ENCODE measurements around the gene OLIG3.
A peak's percentile ranks its signal among the peaks of the same experiment; 100 is the strongest.

The OLIG3 gene

DNA sequence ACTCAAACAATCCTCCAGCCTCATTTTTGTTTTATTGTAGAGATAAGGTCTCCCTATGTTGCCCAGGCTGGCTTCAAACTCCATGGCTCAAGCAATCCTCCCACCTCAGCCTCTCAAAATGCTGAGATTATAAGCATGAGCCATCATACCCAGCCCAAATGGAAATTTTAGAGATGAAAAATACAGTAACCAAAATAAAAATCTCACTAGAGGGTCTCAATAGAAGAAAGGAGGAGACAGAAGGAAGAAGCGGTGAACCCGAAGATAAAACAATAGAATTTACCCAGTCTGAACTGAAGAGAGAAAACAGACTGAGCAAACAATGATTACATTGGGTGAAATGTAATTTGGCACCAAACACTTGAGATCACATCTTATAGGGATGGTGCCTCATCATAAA lies 16.7 kb upstream of the OLIG3 start:
- Mint-ChIP-seq H3K27ac (no peak overlapping the region), H3K27me3 (peaks cover 46% of the 10 kb centered on the region), H3K4me3 (no peak overlapping the region), H3K36me3 (peaks cover 5% of the 10 kb centered on the region), H3K4me1 (no peaks in the 10 kb centered on the region), H3K9me3 (peaks cover 10% of the 10 kb centered on the region)

DNA sequence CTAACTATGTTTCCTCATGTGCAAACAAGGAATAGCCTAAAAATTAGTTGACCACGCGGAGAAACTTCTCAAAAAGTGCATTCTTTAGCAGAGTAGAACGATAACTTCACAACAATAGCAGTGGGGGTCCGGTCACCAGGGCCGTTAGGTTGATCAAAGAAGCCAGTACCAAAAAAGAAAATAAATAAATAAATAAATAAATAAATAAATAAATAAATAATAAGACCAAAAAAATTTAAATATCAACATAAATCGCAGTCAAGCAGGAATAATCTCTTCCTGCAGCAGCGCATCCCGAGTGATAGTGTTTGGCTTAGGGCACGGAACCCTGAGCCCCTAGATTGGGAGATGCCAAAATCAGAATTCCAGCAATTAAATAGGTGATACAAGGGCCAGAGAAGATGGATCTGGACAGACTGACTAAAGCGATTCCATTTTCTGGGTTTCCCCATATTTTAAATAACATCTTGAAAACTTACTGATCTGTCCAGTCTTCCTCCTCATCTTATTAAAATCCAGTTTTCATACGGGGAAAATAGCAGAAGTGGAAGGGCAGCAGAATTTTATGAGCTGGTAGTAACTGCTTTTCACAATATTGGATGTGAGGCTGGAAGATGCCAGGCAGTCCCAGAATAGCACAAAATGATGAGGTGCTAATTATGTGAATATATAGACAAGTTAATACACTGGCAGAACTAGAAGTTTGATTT lies 4.4 kb upstream of the OLIG3 start:
- Mint-ChIP-seq H3K27ac (no peak overlapping the region), H3K4me1 (peaks cover 44% of the 10 kb centered on the region), H3K9me3 (no peaks in the 10 kb centered on the region), H3K36me3 (peaks cover 3% of the 10 kb centered on the region), H3K4me3 (no peak overlapping the region), H3K27me3 (peaks cover 64% of the 10 kb centered on the region)

DNA sequence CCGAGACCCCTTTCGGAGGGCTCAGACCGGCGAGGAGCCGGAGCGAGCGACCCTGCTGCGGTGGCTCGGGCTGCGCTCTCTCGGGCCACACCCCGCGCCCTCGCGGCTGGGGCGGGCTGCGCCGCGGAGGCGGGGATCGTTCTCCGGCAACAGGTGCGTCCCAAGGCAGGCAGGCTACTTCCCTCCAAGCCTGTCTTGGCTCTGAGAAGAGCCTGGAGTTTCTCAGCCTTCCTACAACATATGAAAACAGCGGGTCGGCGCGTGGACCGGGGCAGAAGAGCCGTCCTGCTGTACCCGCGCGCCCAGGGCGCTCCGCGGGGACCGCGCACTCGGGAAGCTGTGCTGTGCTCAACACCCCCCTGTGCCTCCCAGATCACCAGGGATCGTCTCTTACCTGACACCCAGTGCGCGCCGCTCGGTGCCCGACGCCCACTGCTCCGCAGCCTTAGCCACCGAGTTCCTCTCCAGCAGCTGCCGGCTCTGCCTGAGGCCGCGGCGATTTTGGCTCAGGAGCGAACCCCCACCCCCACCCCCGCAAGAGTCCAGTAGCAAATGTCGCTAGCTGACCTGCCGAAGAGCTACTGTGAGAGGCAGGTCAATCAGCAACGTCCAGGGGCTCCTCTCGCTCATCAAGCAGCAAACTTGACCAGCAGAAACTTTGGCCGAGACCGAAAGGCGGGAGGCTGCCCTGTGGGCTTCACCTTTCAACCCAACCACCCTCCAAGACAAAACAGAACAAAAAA lies 3.7 kb upstream of the OLIG3 start:
- H3K27me3 Mint-ChIP-seq: peaks cover 64% of the 10 kb centered on the region
- peak overlapping the region; percentile 51 for H3K4me3 Mint-ChIP-seq
- H3K9me3 Mint-ChIP-seq: no peaks in the 10 kb centered on the region
- H3K36me3 Mint-ChIP-seq: peaks cover 3% of the 10 kb centered on the region
- H3K27ac Mint-ChIP-seq: no peak overlapping the region
- peaks cover 46% of the 10 kb centered on the region for H3K4me1 Mint-ChIP-seq

- H3K9me3 Mint-ChIP-seq: no peaks in the 10 kb centered on the region
- H3K36me3 Mint-ChIP-seq: peaks cover 3% of the 10 kb centered on the region
- peaks cover 67% of the 10 kb centered on the region for H3K27me3 Mint-ChIP-seq
- H3K27ac Mint-ChIP-seq: no peak overlapping the region
- H3K4me3 Mint-ChIP-seq: peak overlapping the region; percentile 76
- peaks cover 52% of the 10 kb centered on the region for H3K4me1 Mint-ChIP-seq
Measured at GRCh38 chr6:137496909-137497720, 2.9 kb upstream of the OLIG3 start.

GRCh38 chr6:137496368-137496767 lies 2.2 kb upstream of the OLIG3 start:
- Mint-ChIP-seq H3K27me3 (peaks cover 71% of the 10 kb centered on the region), H3K27ac (no peak overlapping the region), H3K36me3 (peaks cover 3% of the 10 kb centered on the region), H3K9me3 (no peaks in the 10 kb centered on the region), H3K4me1 (peaks cover 58% of the 10 kb centered on the region), H3K4me3 (peak overlapping the region; percentile 48)

- peak overlapping the region; percentile 48 for H3K4me3 Mint-ChIP-seq
- H3K27ac Mint-ChIP-seq: no peak overlapping the region
- H3K9me3 Mint-ChIP-seq: no peaks in the 10 kb centered on the region
- H3K36me3 Mint-ChIP-seq: peaks cover 3% of the 10 kb centered on the region
- peaks cover 73% of the 10 kb centered on the region for H3K27me3 Mint-ChIP-seq
- H3K4me1 Mint-ChIP-seq: peaks cover 58% of the 10 kb centered on the region
Measured at GRCh38 chr6:137495703-137496336, 1.6 kb upstream of the OLIG3 start.

DNA sequence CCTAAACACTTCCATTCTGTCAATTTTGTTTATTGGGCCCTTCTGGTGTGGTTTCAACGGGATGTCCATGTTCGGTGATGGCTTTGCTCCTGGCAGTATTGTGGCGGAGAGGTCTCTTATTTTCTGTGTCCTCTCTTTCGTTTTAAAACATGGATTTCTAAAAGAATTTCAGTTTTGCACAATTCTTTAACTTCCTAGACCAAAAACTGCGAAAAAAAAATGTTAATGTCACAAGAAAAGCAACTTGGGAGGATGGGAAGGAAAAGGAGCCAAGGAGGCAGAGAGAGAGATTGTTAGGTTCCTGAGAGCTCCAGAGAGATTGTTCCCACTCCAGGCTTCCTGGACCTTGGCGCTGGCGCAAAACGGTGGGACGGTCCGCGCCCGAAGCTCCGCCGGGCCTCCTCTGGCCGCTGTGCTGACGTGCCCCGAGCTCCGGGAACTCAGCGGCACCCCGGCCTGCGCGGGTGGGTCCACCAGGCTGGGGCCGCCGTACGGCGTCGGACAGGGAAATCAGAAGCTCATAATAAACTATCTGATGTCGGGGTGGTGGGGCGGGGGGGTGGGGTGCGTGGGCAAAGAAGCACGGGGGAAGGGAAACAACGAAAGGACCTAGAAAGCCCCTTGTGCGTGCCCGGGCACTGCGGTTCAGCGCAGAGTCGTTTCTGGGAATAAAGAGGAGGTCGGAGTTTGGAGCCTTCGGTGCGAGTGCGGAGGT lies 951 bp upstream of the OLIG3 start:
- Mint-ChIP-seq H3K27me3 (peaks cover 79% of the 10 kb centered on the region), H3K27ac (peak overlapping the region; percentile 47), H3K36me3 (peaks cover 3% of the 10 kb centered on the region), H3K4me3 (peak overlapping the region; percentile 66), H3K9me3 (no peaks in the 10 kb centered on the region), H3K4me1 (peaks cover 58% of the 10 kb centered on the region)

DNA sequence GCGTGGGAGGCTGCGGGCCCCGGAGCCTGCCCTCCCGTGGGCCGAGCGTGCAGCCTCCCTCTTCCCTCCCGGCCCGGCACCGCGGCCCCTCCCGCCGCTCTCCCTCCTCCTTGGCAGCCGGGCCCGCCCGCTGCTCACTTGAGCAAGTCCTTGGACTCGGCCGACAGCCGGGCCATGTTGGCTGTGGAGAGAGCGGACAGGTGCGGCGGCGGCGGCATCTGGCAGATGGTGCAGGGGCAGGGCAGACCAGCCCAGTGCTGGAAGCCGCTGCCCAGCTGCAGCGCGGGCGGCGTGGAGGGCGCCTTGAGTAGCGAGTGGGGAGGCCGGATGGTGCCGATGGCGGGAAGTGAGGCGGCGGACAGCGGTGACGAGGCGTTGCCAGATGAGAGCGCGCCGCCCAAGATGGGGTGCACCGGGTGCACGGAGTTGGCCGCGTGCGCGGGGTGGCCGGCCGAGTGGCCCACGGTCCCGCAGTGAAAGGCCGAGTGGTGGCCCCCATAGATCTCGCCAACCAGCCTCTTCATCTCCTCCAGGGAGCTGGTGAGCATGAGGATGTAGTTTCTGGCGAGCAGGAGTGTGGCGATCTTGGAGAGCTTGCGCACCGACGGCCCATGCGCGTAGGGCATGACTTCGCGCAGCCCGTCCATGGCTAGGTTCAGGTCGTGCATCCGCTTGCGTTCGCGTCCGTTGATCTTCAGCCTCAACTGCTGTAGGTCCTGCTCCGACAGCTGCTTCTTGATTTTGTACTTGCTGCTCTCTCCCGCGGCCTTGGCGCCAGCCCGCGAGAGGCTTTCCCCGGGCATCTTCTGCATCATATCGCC lies 766 bp downstream of the OLIG3 start:
- H3K4me3 Mint-ChIP-seq: peak overlapping the region; percentile 66
- peaks cover 3% of the 10 kb centered on the region for H3K36me3 Mint-ChIP-seq
- peaks cover 66% of the 10 kb centered on the region for H3K4me1 Mint-ChIP-seq
- no peak overlapping the region for H3K27ac Mint-ChIP-seq
- H3K27me3 Mint-ChIP-seq: peaks cover 80% of the 10 kb centered on the region
- no peaks in the 10 kb centered on the region for H3K9me3 Mint-ChIP-seq

GRCh38 chr6:137492289-137493217 lies 1.6 kb downstream of the OLIG3 start:
- Mint-ChIP-seq H3K27me3 (peaks cover 73% of the 10 kb centered on the region), H3K36me3 (peaks cover 3% of the 10 kb centered on the region), H3K4me3 (peak overlapping the region; percentile 26), H3K9me3 (no peaks in the 10 kb centered on the region), H3K27ac (no peak overlapping the region), H3K4me1 (peaks cover 58% of the 10 kb centered on the region)

DNA sequence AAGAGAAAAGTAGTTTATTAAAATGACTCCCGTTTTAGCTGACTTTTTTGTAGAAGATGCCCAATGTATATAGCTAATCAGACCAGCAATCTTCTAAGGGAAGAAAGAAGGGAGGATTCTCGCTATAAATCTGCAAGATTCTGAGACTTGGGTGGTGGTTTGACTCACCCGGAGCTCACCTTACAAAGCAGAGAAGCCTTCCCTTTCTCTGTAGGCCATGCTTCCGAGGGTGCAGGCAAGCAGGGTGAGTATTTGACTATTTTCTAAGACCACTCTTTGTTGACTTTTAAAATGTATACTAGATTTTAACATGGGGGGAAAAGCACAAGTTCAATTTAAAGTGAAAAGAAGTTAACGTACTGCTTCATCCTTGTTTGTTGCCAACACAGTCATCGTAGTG lies 2.7 kb downstream of the OLIG3 start:
- Mint-ChIP-seq H3K4me1 (peaks cover 56% of the 10 kb centered on the region), H3K9me3 (no peaks in the 10 kb centered on the region), H3K4me3 (no peak overlapping the region), H3K27me3 (peaks cover 73% of the 10 kb centered on the region), H3K36me3 (peaks cover 3% of the 10 kb centered on the region), H3K27ac (no peak overlapping the region)

DNA sequence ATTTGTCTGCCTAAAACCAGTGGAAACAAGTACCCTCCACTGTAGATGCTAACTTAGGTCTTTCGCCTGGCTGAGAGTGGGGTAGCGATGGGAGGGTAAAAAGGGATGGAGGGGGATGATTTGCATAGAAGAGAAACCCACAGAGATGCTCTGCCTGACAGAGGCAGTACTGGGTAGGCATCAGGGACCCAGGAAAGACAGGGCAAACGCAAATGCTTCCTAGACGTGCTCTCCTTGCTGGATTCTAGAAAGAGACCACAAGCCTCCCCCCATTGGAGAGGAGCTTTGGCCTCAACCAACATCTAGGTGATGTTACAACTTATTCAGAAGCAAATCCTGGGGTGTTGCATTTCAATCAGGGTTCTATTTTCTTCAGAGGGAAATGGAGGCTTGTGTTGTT lies 3.2 kb downstream of the OLIG3 start:
- H3K4me3 Mint-ChIP-seq: no peak overlapping the region
- H3K27ac Mint-ChIP-seq: no peak overlapping the region
- H3K36me3 Mint-ChIP-seq: peaks cover 3% of the 10 kb centered on the region
- H3K4me1 Mint-ChIP-seq: peaks cover 51% of the 10 kb centered on the region
- no peaks in the 10 kb centered on the region for H3K9me3 Mint-ChIP-seq
- H3K27me3 Mint-ChIP-seq: peaks cover 72% of the 10 kb centered on the region

- H3K4me1 Mint-ChIP-seq: peaks cover 44% of the 10 kb centered on the region
- peak overlapping the region; percentile 26 for H3K4me3 Mint-ChIP-seq
- peaks cover 71% of the 10 kb centered on the region for H3K27me3 Mint-ChIP-seq
- no peak overlapping the region for H3K27ac Mint-ChIP-seq
- H3K36me3 Mint-ChIP-seq: peaks cover 3% of the 10 kb centered on the region
- no peaks in the 10 kb centered on the region for H3K9me3 Mint-ChIP-seq
Measured at GRCh38 chr6:137490006-137490905, 3.9 kb downstream of the OLIG3 start.

Measured in activated naive CD4-positive, alpha-beta T cell treated with anti-CD3 and anti-CD28 coated beads, Interleukin-2, amount 50 U/mL, for 24 hours (primary cell).